Nephron (organoid): Measurements from ENCODE around the gene SIRPG.

Experiments used
- H3K27ac Mint-ChIP-seq, 3 experiments: 2 replicates each; pipeline ENCODE4 v1.8.0; 2020; ENCODE audit warnings: mixed read lengths in 3 of 3, mild to moderate bottlenecking in 2 of 3, moderate library complexity in 1 of 3
- H3K27me3 Mint-ChIP-seq: 2 replicates; pipeline ENCODE4 v1.8.0; 2021; ENCODE audit warnings: low read depth, mild to moderate bottlenecking, moderate library complexity, mixed read lengths
- H3K36me3 Mint-ChIP-seq: 2 replicates; pipeline ENCODE4 v1.8.0; 2020; ENCODE audit warnings: low read depth, mixed read lengths
- H3K4me1 Mint-ChIP-seq: 2 replicates; pipeline ENCODE4 v1.8.0; 2020; ENCODE audit warnings: mixed read lengths
- H3K4me3 Mint-ChIP-seq, 3 experiments: 2 replicates each; pipeline ENCODE4 v1.8.0; 2020; ENCODE audit warnings: mild to moderate bottlenecking in 3 of 3, mixed read lengths in 3 of 3, moderate library complexity in 2 of 3
- H3K9me3 Mint-ChIP-seq: 2 replicates; pipeline ENCODE4 v1.8.0; 2020; ENCODE audit warnings: mixed read lengths
- CTCF ChIP-seq, 3 experiments: fragments of 200-600 bp; sonication (generic); IDR thresholded peaks; one replicate each; pipeline ENCODE4 v1.5.0; 2021; ENCODE audit warnings: antibody characterized with exemption in 3 of 3; ENCODE audit not compliant: unreplicated experiment in 3 of 3

SIRPG gene

GRCh38 chr20:1674990-1675780 is 17.6 kb upstream of the SIRPG start:
- Mint-ChIP-seq H3K4me1 (no peaks in the 10 kb centered on the region), H3K27ac (no peak overlapping the region), H3K9me3 (no peaks in the 10 kb centered on the region), H3K27me3 (peaks cover 19% of the 10 kb centered on the region), H3K4me3 (no peak overlapping the region), H3K36me3 (no peaks in the 10 kb centered on the region)
- no peak for TF ChIP-seq CTCF (IDR thresholded peaks at IDR 0.05; ENCODE audit: unreplicated experiment in 3 of 3)

- no peak overlapping the region for H3K27ac Mint-ChIP-seq
- no peak overlapping the region for H3K4me3 Mint-ChIP-seq
- no peaks in the 10 kb centered on the region for H3K4me1 Mint-ChIP-seq
- no peaks in the 10 kb centered on the region for H3K9me3 Mint-ChIP-seq
- peaks cover 17% of the 10 kb centered on the region for H3K27me3 Mint-ChIP-seq
- no peaks in the 10 kb centered on the region for H3K36me3 Mint-ChIP-seq
- TF ChIP-seq CTCF (IDR thresholded peaks at IDR 0.05; ENCODE audit: unreplicated experiment in 3 of 3), result no peak
Measured at GRCh38 chr20:1674361-1674760, 16.8 kb upstream of the SIRPG start.

GRCh38 chr20:1673424-1673823 is 15.8 kb upstream of the SIRPG start:
- no peaks in the 10 kb centered on the region for H3K9me3 Mint-ChIP-seq
- no peak overlapping the region for H3K4me3 Mint-ChIP-seq
- H3K27ac Mint-ChIP-seq, result no peak overlapping the region
- no peak for TF ChIP-seq CTCF (IDR thresholded peaks at IDR 0.05; ENCODE audit: unreplicated experiment in 3 of 3)
- H3K27me3 Mint-ChIP-seq, result peaks cover 17% of the 10 kb centered on the region
- H3K4me1 Mint-ChIP-seq, result no peaks in the 10 kb centered on the region
- H3K36me3 Mint-ChIP-seq, result no peaks in the 10 kb centered on the region

- Mint-ChIP-seq H3K4me3 (no peak overlapping the region), H3K9me3 (no peaks in the 10 kb centered on the region), H3K4me1 (no peaks in the 10 kb centered on the region), H3K36me3 (no peaks in the 10 kb centered on the region), H3K27ac (no peak overlapping the region), H3K27me3 (peaks cover 20% of the 10 kb centered on the region)
- no peak for TF ChIP-seq CTCF (IDR thresholded peaks at IDR 0.05; ENCODE audit: unreplicated experiment in 3 of 3)
Measured at GRCh38 chr20:1672728-1673127, 15.1 kb upstream of the SIRPG start.

- Mint-ChIP-seq H3K27me3 (peaks cover 20% of the 10 kb centered on the region), H3K4me1 (no peaks in the 10 kb centered on the region), H3K27ac (no peak overlapping the region), H3K36me3 (no peaks in the 10 kb centered on the region), H3K4me3 (no peak overlapping the region), H3K9me3 (no peaks in the 10 kb centered on the region)
- no peak for TF ChIP-seq CTCF (IDR thresholded peaks at IDR 0.05; ENCODE audit: unreplicated experiment in 3 of 3)
Measured at GRCh38 chr20:1671891-1672669, 14.5 kb upstream of the SIRPG start.
